Measurements from ENCODE around the gene PTP4A2. TPM values are rescaled to one million over a fixed set of nuclear protein-coding genes. Genes with fewer than 3 reads are reported as not detected.

Gene PTP4A2
- total RNA-seq, 1 donor from 2014 or later: 189 TPM

GRCh38 chr1:31885851-31886250 lies 52.3 kb downstream of the PTP4A2 start:
- TF ChIP-seq CTCF (conservative IDR thresholded peaks at IDR 0.05): no peak

DNA sequence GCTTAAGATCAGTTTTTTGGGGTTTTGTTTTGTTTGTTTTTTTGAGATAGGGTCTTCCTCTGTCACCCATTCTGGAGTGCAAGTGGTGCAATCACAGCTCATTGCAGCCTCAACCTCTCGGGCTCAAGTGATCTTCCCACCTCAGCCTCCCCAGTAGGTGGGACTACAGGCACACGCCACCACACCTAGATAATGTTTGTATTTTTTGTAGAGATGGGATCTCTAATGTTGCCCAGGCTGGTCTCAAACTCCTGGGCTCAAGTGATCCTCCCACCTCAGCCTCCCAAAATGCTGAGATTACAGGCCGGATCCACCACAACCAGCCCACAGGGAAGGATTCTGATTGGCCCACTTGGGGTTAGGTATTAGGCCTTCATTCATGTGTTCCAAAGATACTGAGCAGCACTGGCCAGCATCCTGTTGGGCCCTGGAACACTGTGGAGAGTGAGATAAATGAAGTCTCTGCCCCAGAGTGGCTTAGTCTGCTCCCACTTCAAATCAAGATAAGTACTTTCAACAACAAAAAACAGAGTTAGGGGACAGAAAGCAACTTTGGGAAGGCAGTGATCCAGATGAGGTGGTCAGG lies 54.7 kb downstream of the PTP4A2 start:
- Mint-ChIP-seq H3K4me1 (no peaks in the 10 kb centered on the region), H3K36me3 (ENCODE audit: low read depth) (no peaks in the 10 kb centered on the region), H3K27ac (ENCODE audit: unreplicated experiment) (no peak overlapping the region), H3K27me3 (ENCODE audit: low read depth) (peaks cover 3% of the 10 kb centered on the region), H3K4me3 (no peak overlapping the region), H3K9me3 (no peaks in the 10 kb centered on the region)
- no peak for TF ChIP-seq CTCF (conservative IDR thresholded peaks at IDR 0.05)
- no peak for DNase-seq (ENCODE audit: low read depth, low spot score)

More at GRCh38 chr1:31885851-31886250, 52.3 kb downstream of the PTP4A2 start:
- no peaks in the 10 kb centered on the region for H3K9me3 Mint-ChIP-seq
- DNase-seq (ENCODE audit: low read depth, low spot score): no peak
- peaks cover 3% of the 10 kb centered on the region for H3K27me3 Mint-ChIP-seq (ENCODE audit: low read depth)
- no peaks in the 10 kb centered on the region for H3K36me3 Mint-ChIP-seq (ENCODE audit: low read depth)
- H3K4me3 Mint-ChIP-seq: no peak overlapping the region
- H3K27ac Mint-ChIP-seq (ENCODE audit: unreplicated experiment): no peak overlapping the region
- peaks cover 7% of the 10 kb centered on the region for H3K4me1 Mint-ChIP-seq

GRCh38 chr1:31881688-31882000 lies 56.5 kb downstream of the PTP4A2 start:
- H3K27me3 Mint-ChIP-seq (ENCODE audit: low read depth): peaks cover 3% of the 10 kb centered on the region
- H3K4me3 Mint-ChIP-seq: no peak overlapping the region
- H3K27ac Mint-ChIP-seq (ENCODE audit: unreplicated experiment): no peak overlapping the region
- H3K4me1 Mint-ChIP-seq: no peaks in the 10 kb centered on the region
- H3K9me3 Mint-ChIP-seq: no peaks in the 10 kb centered on the region
- H3K36me3 Mint-ChIP-seq (ENCODE audit: low read depth): no peaks in the 10 kb centered on the region
- no peak for DNase-seq (ENCODE audit: low read depth, low spot score)
- TF ChIP-seq CTCF (conservative IDR thresholded peaks at IDR 0.05): no peak

DNA sequence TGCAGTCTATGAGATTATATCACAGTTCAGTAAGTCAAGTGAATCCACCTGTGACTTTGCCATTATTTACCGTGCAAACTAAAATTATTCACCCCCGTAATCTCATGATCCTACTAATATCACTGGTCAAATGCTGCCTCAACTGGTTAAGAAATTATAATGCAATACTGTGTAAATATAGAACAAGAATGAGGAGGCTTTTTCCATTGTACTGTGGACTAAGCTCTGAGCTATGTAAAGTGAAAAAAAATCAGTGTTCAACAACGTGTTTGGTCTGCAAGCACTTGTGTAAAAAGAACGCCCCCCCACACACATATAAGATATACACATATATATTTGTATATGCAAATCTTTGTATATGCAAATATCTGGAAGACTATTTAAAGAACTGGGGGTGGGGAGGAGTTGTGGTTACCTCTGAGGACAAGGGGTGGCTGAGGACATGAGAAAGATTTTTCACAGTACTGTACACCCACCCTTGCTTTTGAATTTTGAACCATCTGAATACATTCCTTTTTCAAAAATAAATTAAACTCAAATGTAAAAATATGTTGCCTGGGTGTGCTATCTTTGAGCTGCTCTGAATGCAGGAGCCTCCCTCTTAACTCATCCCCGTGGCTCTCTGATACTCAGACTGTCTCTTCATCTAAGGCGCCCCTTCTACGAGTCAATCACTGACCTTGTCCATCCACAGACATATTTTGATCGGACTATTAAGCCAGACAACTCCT lies 57.0 kb downstream of the PTP4A2 start:
- Mint-ChIP-seq H3K4me3 (no peak overlapping the region), H3K27me3 (ENCODE audit: low read depth) (peaks cover 3% of the 10 kb centered on the region), H3K4me1 (no peaks in the 10 kb centered on the region), H3K9me3 (no peaks in the 10 kb centered on the region), H3K36me3 (ENCODE audit: low read depth) (no peaks in the 10 kb centered on the region), H3K27ac (ENCODE audit: unreplicated experiment) (no peak overlapping the region)
- DNase-seq (ENCODE audit: low read depth, low spot score): no peak
- TF ChIP-seq CTCF (conservative IDR thresholded peaks at IDR 0.05): no peak

- TF ChIP-seq CTCF (conservative IDR thresholded peaks at IDR 0.05): no peak
- Mint-ChIP-seq H3K27me3 (ENCODE audit: low read depth) (peaks cover 3% of the 10 kb centered on the region), H3K27ac (ENCODE audit: unreplicated experiment) (no peak overlapping the region), H3K36me3 (ENCODE audit: low read depth) (no peaks in the 10 kb centered on the region), H3K9me3 (no peaks in the 10 kb centered on the region), H3K4me3 (no peak overlapping the region), H3K4me1 (no peaks in the 10 kb centered on the region)
- no peak for DNase-seq (ENCODE audit: low read depth, low spot score)
These were observed 58.1 kb downstream of the PTP4A2 start for GRCh38 chr1:31879981-31880608.

All from neural crest cell (in vitro differentiated cells).